ENCODE measurements around the gene IMPDH2.
A peak's percentile ranks its signal among the peaks of the same experiment; 100 is the strongest.

The IMPDH2 gene

DNA sequence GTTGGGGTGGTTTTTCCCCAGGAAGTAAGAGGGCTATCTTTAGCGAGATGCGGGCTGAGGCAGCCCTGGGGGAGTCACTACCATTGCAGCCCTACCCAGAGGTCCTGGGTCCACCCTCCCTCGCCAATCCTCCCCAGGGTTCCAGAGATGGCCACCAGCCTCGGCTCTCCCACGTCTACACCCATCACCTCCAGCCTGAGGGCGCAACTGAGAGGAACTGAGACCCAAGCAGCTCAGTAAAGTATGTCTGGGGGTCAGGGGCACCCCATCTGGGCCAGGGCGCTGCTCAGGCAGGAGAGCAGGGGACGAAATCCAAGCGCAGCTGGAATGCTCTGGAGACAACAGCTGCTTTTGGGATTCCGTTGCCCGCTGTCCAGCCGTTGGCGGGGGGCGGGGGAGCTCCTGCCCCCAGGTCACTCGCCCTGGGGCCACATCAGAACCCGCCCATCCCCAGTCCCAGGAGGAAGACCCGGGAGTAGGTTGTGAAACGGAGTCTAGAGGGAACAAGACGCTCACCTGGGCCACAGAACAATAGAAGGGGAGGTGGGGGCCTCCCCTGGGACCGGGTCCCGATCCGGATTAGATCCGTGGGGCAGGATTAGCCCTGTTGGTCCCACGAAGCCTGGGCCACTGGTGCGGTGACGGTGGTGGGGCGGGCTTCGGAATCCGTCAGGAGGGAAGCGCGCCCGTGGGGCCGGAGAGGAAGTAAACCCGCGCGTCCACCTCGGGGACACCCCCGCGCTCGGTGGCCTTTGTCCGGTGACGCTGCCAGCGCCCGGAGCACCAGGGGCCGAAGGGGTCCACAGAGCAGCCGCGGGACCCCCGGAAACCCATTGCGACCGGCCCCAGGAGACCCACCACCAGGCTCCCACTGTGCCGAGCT is 8.6 kb downstream of the IMPDH2 start:
- FAIRE-seq, result peak; percentile 92
- TF ChIP-seq POLR2AphosphoS5 (IDR thresholded peaks at IDR 0.05; ENCODE audit: low read depth, low read length), result no peak; the same call in 1 of the 2 replicates
- TF ChIP-seq TAF1 (IDR thresholded peaks at IDR 0.05; ENCODE audit: borderline replicate concordance, low read depth, low read length), result 0 out of 2 replicates have a peak, but pooled peaks have one; percentile 40
- peak; percentile 71; the same call in 1 of the 2 replicates for TF ChIP-seq POLR2A (IDR thresholded peaks at IDR 0.05; ENCODE audit: low read depth, low read length)

DNA sequence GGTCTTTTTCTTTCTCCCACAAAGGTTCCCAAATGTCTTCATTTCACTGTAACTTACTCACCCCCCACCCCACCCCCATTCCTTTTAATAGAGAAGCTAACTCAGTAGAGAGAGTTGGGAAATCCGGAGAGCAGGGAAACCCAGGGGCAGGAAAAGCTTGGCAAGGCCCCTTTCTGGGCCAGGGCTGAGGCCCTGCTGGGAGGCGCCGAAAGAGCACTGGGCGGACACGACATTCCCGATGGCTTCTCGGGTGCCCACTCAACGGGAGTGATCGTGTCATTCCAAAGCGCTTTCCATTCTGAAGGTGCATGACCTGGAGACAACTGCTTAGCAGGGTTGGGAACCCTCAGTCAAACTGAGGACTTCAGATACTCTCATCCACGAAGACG is 9.3 kb downstream of the IMPDH2 start:
- DNase-seq (ENCODE audit: insufficient read length) (no peak), FAIRE-seq (no peak)
- TF ChIP-seq POLR2A (IDR thresholded peaks at IDR 0.05; ENCODE audit: low read depth, low read length) (no peak; the same call in 1 of the 2 replicates), POLR2AphosphoS5 (IDR thresholded peaks at IDR 0.05; ENCODE audit: low read depth, low read length) (no peak), TAF1 (IDR thresholded peaks at IDR 0.05; ENCODE audit: borderline replicate concordance, low read depth, low read length) (no peak)

More for the DNA sequence above, 8.6 kb downstream of the IMPDH2 start:
- peak; percentile 48 for DNase-seq (ENCODE audit: insufficient read length)

DNA sequence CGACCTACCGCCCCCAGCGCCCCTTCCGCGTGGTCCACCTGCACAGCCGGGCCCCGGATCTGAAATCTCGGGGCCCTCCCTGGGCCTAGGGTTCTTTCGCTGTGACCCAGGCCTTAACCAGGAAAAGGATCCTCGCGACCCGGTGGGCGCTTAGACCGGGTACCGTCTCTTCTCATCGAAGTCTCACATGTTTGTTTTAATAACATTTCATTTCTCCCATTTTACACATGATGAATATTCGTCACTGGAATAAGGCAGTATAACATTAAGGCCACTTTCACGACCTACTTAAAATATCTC is 10.5 kb downstream of the IMPDH2 start:
- FAIRE-seq (peak; percentile 40), DNase-seq (ENCODE audit: insufficient read length) (no peak)
- no peak for TF ChIP-seq POLR2AphosphoS5 (IDR thresholded peaks at IDR 0.05; ENCODE audit: low read depth, low read length)
- TF ChIP-seq TAF1 (IDR thresholded peaks at IDR 0.05; ENCODE audit: borderline replicate concordance, low read depth, low read length), result no peak
- TF ChIP-seq POLR2A (IDR thresholded peaks at IDR 0.05; ENCODE audit: low read depth, low read length), result no peak

DNA sequence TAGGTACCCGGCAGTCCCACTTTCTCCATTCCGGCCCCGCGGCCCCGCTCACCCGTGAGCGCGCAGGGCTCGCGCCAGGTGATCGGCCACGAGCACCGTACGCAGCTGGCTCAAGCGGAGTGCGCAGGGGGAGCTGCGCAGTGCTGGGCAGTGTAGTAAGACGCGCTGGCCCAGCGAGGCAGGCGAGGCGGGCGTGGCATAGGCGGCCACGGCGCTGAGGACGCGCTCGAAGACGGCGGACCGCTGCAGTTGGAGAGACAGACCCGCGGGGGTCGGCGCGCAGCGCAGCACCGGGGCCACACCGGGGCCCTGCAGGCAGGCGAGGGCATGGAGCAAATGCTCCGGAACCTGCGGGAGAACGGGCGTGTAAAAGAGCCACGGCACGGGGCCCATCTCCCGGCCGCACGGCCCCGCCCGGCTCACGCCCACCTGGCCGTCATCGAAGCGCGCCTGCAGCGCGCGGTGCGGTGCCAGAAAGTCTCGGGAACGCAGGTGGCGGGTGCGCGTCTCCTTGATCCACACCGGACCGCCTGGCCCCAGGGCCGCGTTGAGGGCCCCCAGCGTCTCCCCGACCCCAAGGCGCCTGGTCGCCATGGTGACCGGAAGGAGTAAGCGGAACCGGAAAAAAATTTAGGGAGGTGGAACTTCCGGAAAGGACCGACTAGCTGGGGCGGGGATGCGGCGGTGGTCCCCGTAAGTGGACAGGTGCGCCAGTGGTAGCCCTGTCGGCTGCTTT is 11.1 kb downstream of the IMPDH2 start, which contains the start of gene DALRD3:
Gene DALRD3 (minus strand): TSS at position 610 of the 736 bp plus-strand sequence. CDS start 16 bp downstream, at position 594.
- DNase-seq (ENCODE audit: insufficient read length) (peak; percentile 83), FAIRE-seq (peak; percentile 79)
- peak; percentile 36; the same call in 1 of the 2 replicates for TF ChIP-seq POLR2A (IDR thresholded peaks at IDR 0.05; ENCODE audit: low read depth, low read length)
- TF ChIP-seq POLR2AphosphoS5 (IDR thresholded peaks at IDR 0.05; ENCODE audit: low read depth, low read length), result peak; percentile 54; the same call in 1 of the 2 replicates
- TF ChIP-seq TAF1 (IDR thresholded peaks at IDR 0.05; ENCODE audit: borderline replicate concordance, low read depth, low read length), result 0 out of 2 replicates have a peak, but pooled peaks have one; percentile 2

DNA sequence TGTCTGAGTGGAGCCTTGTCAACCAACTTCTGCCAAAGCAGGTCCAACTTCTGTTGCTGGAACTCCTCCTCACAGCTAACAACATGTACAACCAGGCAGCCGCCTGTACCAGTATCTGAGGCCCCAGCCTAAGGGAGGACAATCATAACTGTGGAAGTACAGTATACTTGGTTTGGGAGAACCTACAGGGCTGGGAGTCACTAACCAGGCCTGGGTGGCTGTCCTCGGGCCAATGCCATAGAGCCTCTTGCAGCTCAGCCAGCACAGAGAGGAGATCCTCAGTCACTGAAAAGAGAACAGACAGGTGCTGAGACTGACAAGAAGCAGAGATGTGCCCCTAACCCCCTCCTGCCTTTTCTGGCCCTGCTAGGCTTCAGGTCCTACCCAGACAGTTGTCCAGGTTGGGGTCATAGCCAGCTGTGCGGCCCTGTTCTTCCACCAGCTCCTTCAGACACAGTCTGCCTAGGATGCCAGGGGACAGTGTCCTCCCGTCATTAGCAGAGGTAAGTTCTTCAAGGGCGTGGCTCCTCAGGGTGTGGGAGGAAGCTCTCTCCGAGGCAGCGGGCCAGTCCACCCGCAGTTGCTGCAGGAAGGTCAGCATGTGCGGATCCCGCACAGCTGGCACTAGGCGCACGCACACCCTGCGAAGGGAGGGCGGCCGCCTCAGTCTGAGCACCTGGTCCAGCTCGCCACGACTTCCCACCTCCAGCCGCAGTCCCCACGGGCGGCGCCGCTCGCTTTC is 11.8 kb downstream of the IMPDH2 start:
- FAIRE-seq (no peak), DNase-seq (ENCODE audit: insufficient read length) (no peak)
- TF ChIP-seq POLR2AphosphoS5 (IDR thresholded peaks at IDR 0.05; ENCODE audit: low read depth, low read length), result no peak
- TF ChIP-seq POLR2A (IDR thresholded peaks at IDR 0.05; ENCODE audit: low read depth, low read length), result no peak
- no peak for TF ChIP-seq TAF1 (IDR thresholded peaks at IDR 0.05; ENCODE audit: borderline replicate concordance, low read depth, low read length)

DNA sequence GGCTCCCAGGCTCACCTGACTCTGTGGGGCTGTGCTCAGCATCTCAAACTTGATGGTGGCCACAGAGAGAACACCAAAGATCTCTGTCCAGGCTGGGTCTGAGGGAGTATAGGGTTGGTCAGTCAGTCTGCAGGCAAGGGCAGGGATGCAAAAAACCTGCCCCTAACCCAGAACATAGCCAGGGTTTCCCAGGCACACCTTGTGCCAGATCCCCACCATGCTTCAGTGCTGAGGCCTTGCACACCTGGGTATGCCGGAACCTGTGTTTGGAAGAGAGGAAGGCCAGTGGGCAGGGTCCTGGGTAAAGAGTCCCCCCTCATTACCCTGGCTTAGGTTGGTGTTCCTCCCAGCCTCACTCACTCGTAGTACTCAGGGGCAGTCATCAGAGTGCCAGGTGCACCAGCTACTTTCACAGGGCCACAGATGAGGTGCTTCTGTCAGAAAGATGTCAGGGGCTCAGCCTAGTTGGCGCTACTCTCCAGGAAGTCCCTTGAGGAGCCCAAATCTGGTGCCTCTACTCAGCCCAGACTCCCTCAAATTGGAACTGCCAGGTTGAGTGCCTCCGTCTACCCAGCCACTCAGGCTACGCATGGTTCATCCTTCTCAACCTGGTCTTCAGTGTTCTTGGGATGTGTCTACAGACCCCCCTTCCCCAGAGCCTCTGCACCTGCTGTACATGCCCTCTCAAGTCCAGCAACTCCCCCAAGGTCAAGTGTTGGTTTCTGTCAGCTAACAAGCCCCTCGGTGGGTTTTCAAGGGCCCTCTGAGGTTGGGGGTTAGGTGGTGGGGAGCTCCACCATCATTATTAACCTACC is 12.6 kb downstream of the IMPDH2 start:
- TF ChIP-seq POLR2AphosphoS5 (IDR thresholded peaks at IDR 0.05; ENCODE audit: low read depth, low read length) (no peak), POLR2A (IDR thresholded peaks at IDR 0.05; ENCODE audit: low read depth, low read length) (peak; percentile 66)
- DNase-seq (ENCODE audit: insufficient read length) (no peak), FAIRE-seq (no peak)

DNA sequence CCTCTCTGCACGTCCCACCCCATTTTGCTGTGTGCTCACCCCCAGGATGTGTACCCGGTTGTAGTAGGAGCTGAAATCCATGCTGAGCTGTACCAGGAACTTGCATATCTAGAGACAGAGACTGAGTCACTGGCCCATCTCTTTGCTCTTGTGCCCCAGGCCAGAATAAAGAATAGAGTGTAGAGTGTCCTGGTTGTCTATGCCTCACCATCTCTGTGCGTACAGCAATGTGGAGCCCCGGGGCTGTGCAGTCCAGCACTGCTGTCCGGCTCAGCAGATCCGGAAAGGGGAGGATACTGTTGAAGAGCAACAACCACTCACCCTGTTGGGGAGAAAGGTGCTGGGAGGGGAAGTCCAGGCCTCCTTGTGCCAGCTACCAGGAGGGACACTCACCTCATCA is 13.4 kb downstream of the IMPDH2 start:
- FAIRE-seq, result no peak
- TF ChIP-seq POLR2A (IDR thresholded peaks at IDR 0.05; ENCODE audit: low read depth, low read length), result no peak
- TF ChIP-seq TAF1 (IDR thresholded peaks at IDR 0.05; ENCODE audit: borderline replicate concordance, low read depth, low read length), result no peak
- no peak for DNase-seq (ENCODE audit: insufficient read length)

DNA sequence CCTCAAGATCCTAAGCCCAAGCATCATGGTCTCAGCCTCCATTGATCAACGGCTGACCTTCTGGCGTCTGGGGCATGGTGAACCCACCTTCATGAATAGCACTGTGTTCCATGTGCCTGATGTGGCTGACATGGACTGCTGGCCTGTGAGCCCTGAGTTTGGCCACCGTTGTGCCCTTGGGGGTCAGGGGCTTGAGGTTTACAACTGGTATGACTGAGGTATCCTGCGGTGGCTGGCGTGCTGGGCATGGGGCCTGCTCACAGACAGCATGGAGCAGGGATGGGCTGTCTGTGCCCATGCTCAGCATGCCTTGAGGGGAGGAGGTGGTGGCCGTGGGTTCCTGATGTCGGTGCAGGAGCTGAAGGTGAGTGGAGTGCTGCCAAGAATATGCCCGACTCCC is 14.1 kb downstream of the IMPDH2 start:
- no peak for FAIRE-seq

DNA sequence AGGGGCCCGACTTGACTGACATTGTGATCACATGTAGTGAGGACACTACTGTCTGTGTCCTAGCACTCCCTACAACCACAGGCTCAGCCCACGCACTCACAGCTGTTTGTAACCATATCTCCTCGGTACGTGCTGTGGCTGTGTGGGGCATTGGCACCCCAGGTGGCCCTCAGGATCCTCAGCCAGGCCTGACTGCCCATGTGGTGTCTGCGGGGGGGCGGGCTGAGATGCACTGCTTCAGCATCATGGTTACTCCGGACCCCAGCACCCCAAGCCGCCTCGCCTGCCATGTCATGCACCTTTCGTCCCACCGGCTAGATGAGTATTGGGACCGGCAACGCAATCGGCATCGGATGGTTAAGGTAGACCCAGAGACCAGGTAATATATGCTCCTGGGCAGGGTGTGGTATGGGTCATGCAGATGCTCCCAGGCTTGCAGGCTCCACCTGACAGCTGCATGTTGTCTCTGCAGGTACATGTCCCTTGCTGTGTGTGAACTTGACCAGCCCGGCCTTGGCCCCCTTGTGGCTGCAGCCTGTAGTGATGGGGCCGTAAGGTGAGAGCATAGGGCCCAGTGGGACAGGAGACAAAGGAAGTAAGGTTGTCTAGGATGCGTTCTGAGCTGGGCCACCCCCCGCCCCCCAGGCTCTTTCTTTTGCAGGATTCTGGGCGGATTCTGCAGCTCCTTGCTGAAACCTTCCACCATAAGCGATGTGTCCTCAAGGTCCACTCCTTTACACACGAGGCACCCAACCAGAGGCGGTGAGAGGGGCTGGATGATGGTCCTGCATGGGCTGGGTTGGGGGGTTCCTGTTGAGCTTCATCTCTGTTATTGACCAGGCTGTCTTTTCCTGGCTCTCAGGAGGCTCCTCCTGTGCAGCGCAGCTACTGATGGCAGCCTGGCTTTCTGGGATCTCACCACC is 15.2 kb downstream of the IMPDH2 start:
- DNase-seq (ENCODE audit: insufficient read length) (peak; percentile 61), FAIRE-seq (peak; percentile 44)
- TF ChIP-seq POLR2A (IDR thresholded peaks at IDR 0.05; ENCODE audit: low read depth, low read length), result peak; percentile 62
- TF ChIP-seq TAF1 (IDR thresholded peaks at IDR 0.05; ENCODE audit: borderline replicate concordance, low read depth, low read length), result no peak

More for the DNA sequence above, 14.1 kb downstream of the IMPDH2 start:
- no peak; the same call in none of the 2 replicates for TF ChIP-seq POLR2AphosphoS5 (IDR thresholded peaks at IDR 0.05; ENCODE audit: low read depth, low read length)
- no peak for TF ChIP-seq TAF1 (IDR thresholded peaks at IDR 0.05; ENCODE audit: borderline replicate concordance, low read depth, low read length)
- no peak for TF ChIP-seq POLR2A (IDR thresholded peaks at IDR 0.05; ENCODE audit: low read depth, low read length)
- no peak for DNase-seq (ENCODE audit: insufficient read length)
